HG03175 (cell line): Measurements from ENCODE around the gene NBEAL1.
A peak's percentile ranks its signal among the peaks of the same experiment; 100 is the strongest.
"Not testable (repeated sequence)": the region's sequence is repeated elsewhere in the genome, so short reads cannot be mapped to it uniquely, and the experiment has no call there.

Source experiments
- ATAC-seq: cut with Tn5 transposase; IDR thresholded peaks from one replicate; pipeline ENCODE4 v1.9.1; 2021; ENCODE audit warnings: mild to moderate bottlenecking, moderate library complexity; ENCODE audit not compliant: unreplicated experiment

The NBEAL1 gene

GRCh38 chr2:203014456-203015199 lies at the start of gene NBEAL1:
TSS of gene NBEAL1 (plus strand) at chr2:203014875. CDS start at chr2:203016385, 1,510 bp downstream.
- peak; percentile 98 for ATAC-seq

GRCh38 chr2:202965810-202966460 lies 48.7 kb upstream of the NBEAL1 start:
- peak; percentile 80 for ATAC-seq

DNA sequence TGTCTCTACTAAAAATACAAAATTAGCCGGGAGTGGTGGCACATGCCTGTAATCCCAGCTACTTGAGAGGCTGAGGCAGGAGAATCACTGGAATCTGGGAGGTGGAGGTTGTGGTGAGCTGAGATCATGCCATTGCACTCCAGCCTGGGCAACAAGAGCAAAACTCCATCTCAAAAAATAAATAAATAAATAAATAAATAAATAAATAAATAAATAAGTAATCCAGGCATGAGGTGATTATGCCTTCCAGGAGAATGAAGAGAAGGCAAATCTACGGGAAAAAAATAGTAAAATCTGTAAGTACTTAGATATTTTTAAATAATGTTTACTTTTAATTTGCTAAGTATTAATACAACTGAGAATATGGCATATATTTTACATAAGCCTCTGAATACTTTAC lies 45.3 kb upstream of the NBEAL1 start:
- ATAC-seq, result not testable (repeated sequence)

DNA sequence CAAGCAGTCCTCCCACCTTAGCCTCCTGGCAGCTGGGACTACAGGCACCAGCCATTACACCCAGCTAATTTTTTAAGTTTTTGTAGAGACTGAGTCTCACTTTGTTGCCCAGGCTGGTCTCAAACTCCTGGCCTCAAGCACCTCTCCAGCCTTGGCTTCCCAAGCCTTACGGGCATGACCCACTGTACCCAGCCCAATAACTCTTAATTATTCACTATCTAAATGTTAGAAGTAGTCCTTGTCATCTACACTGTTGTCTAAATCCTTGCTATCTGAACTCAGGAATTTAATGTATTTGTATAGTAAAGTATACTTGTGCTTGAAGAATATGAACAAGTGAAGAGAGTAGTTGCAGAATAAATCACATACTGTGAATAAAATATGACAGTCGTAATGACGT lies 37.9 kb upstream of the NBEAL1 start:
- ATAC-seq, result no peak

DNA sequence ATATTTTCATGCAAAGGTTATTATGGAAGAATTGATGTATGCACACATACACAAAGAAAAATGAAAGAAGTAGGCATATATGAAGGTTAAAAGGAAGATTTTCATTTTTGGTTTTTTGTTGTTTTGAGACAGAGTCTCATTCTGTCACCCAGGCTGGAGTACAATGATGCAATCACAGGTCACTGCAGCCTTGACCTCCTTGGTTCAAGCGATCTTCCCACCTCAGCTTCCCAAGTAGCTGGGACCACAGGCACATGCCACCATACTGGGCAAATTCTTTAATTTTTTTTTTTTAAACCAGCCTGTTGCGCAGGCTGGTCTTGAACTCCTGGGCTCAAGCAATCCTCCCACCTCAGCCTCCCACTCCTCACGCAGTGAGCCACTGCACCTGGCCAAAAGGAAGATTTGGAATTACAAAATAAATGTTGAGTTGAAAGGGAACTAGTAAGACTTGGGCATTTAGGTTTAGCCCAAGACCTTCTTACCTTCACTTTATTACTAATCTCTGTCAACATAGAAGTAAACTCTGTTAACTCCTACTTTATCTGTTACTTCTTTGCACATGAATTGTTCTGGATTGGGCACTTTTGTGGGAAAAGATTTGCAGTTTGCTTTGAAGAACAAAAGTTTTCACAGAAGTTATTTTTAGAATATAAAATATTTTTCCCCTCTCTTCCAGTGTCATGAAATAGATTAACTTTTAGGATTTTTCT lies 31.7 kb upstream of the NBEAL1 start:
- no peak for ATAC-seq

- no peak for ATAC-seq
Measured at GRCh38 chr2:202989749-202990148, 24.9 kb upstream of the NBEAL1 start.

- no peak for ATAC-seq
Measured at GRCh38 chr2:202990501-202990900, 24.2 kb upstream of the NBEAL1 start.

DNA sequence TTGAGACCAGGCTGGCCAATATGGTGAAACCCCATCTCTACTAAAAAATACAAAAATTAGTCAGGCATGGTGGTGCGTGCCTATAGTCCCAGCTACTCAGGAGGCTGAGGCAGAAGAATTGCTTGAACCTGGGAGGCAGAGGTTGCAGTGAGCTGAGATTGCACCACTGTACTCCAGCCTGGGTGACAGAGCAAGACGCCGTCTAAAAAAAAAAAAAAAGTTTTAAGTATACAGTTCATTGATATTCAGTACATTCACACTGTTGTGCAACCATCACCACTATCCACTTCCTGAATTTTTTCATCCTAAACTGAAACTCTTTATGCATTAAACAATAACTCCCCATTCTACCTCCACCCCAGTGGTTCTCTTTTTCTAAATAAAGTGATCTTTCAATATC lies 17.6 kb upstream of the NBEAL1 start:
- ATAC-seq, result not testable (repeated sequence)

GRCh38 chr2:203002054-203002821 lies 12.4 kb upstream of the NBEAL1 start:
- ATAC-seq, result no peak

GRCh38 chr2:203003716-203004115 lies 11.0 kb upstream of the NBEAL1 start:
- no peak for ATAC-seq

- no peak for ATAC-seq
Measured at GRCh38 chr2:203016716-203017115, 2.0 kb downstream of the NBEAL1 start.

DNA sequence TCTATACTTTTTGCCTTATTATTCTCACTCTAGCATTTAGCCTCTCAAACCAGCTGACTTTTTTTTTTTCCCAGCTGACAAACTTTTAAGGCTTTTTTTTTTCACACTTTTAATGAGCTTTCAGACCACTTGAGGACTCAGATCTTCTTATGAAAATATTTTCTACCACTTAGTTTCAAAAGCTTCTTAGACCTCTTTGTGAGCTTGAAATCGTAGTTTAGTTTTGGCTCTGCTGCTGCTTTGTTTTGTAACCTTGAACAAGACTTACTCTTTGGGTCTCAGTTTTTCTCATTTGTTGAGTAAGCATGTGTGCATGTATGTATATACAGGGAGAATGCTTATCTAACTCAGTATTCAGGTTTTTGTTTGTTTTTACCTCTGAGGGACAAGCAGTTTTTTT lies 3.5 kb downstream of the NBEAL1 start:
- ATAC-seq, result no peak

DNA sequence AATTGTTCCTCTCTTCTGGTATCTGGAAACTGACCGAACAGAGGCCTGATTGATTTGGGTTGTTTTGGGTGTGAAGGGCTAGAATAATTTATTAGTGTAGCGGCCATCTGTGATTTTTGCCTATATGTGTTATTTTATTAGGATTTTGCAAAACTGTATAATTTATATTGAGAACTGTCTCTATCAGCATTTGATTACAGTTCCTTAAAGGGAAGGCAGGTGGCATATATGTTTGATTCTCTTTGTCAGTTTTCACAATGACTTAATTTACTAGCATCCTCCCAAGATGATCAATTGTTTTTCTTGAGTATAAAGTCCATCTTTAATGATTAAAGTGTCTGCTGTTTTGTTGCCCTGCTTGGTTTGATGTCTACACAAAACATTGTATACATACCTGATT lies 4.5 kb downstream of the NBEAL1 start:
- ATAC-seq, result no peak

GRCh38 chr2:203021991-203022390 lies 7.3 kb downstream of the NBEAL1 start:
- no peak for ATAC-seq

GRCh38 chr2:203022751-203023150 lies 8.1 kb downstream of the NBEAL1 start:
- ATAC-seq, result no peak

DNA sequence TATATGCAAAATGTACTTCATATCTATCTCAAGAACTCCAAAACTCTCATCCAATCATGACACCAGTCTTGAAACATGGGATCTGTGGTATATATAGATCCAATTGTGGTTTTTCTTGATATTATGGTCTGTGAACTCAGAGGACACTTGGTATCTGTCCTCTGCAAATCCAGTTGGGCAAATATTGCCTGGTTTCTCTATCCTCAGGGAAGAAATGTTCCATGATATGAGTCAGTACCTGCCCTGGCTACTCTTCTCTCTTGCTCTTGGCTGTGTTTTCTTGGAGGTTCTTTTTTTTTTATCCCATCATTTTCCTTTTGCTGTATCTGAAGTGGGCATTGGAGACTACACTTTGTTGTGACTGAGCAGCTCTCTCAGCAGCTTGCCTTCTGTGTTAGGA lies 10.9 kb downstream of the NBEAL1 start:
- no peak for ATAC-seq

- ATAC-seq, result no peak
Measured at GRCh38 chr2:203030545-203030944, 15.9 kb downstream of the NBEAL1 start.

DNA sequence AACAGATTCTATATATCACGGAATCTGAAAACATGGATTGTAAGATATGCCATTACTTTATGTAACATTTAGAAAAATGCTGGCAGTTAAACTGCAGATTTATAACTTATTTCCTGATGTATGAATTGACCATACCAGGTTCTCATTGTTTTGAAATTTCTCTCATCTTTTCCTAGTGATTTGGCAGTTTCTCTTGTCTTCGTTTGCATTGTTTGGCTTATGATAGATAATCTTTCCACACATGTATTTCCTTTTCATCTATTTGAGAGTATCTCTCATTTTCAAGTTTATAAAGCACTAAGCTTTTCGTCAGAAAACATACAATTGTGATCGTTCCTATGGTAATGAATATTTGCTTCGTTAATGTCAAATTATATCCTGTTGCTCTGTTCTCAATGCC lies 16.3 kb downstream of the NBEAL1 start:
- ATAC-seq, result no peak

DNA sequence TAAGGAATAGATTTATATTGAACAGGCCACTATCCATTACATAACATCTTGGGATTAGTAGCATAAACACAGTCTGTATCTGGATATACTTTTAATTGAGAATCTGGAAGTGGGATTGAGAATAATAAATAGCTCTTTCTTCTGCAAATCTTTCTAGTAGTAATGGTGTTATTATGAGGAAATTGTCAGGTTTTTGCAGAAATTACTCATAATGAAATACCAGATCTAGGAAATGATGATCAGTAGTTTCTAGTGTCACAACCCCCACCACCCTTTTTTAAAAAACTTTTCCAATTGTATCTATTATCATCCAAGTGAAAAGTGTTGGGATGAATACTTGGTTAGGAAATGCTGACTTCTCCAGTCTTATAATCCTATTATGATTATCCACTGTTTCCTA lies 18.7 kb downstream of the NBEAL1 start:
- no peak for ATAC-seq

DNA sequence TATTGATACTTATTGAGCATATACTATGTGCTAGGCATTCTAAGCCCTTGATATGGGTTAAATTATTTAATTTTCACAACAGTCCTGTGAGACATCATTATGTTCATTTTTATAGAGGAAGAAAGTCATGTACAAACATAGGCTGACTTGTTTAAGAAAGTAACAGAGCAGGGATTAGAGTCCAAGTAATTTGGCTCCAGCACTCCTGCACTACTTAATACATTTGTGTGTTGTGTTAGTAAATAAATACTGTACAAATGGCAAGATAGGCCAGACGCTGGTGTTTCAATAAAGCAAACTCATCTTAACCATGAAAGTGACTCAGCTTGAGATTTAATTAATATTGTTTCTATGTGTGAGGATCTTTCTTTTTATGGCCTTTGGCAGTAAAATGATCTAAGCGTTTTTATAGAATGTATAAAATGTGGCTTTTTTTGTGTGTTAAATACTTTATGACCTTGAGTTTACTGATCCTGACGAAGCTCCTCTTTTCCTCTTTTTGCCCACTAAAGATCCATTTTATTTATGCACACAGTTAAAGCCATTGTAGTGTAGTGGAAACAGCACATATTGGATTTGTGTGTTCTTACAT lies 21.3 kb downstream of the NBEAL1 start:
- no peak for ATAC-seq

GRCh38 chr2:203037026-203037425 lies 22.4 kb downstream of the NBEAL1 start:
- no peak for ATAC-seq
